WTC11 (cell line): ENCODE measurements around the gene AZU1. TPM values are rescaled to one million over a fixed set of nuclear protein-coding genes. Genes with fewer than 3 reads are reported as not detected.

Source experiments
- ATAC-seq: fragments of 200-7000 bp; cut with Tn5 transposase; 2 replicates; pipeline ENCODE4 v1.10.0; 2021; ENCODE audit warnings: mild to moderate bottlenecking, moderate library complexity
- CTCF ChIA-PET: fragments of 300-600 bp; sonication (Branson Sonifier 250); formaldehyde crosslinking; loops from one replicate; lab custom pipeline; 2021; ENCODE audit warnings: antibody characterized with exemption; lab: Charles Lee
- POLR2A ChIA-PET: fragments of 350-600 bp; sonication (Branson Sonifier 250); formaldehyde crosslinking; loops from one replicate; lab custom pipeline; 2021; ENCODE audit warnings: antibody characterized with exemption; lab: Charles Lee
- DNase-seq: peaks from one replicate; pipeline ENCODE4 v3.0.0; 2021; ENCODE audit warnings: low spot score
- H3K27ac Mint-ChIP-seq: 2 replicates; pipeline ENCODE4 v1.8.0; 2021; ENCODE audit warnings: mixed read lengths
- H3K27me3 Mint-ChIP-seq: 2 replicates; pipeline ENCODE4 v1.8.0; 2021; ENCODE audit warnings: low read depth, mild to moderate bottlenecking, moderate library complexity, mixed read lengths
- H3K36me3 Mint-ChIP-seq: 2 replicates; pipeline ENCODE4 v1.8.0; 2021; ENCODE audit warnings: mixed read lengths
- H3K4me1 Mint-ChIP-seq: 2 replicates; pipeline ENCODE4 v1.8.0; 2022; ENCODE audit warnings: mixed read lengths
- H3K4me3 Mint-ChIP-seq: 2 replicates; pipeline ENCODE4 v1.8.0; 2021; ENCODE audit warnings: mild to moderate bottlenecking, moderate library complexity, mixed read lengths
- H3K9me3 Mint-ChIP-seq: 2 replicates; pipeline ENCODE4 v1.8.0; 2021; ENCODE audit warnings: mixed read lengths
- AFF4 ChIP-seq: sonication (generic); formaldehyde crosslinking; IDR thresholded peaks from 2 replicates; pipeline ENCODE4 v1.8.1; 2023; ENCODE audit warnings: mild to moderate bottlenecking, missing genetic modification reagents, borderline replicate concordance
- ATF1 ChIP-seq: sonication (generic); formaldehyde crosslinking; IDR thresholded peaks from 2 replicates; pipeline ENCODE4 v1.8.1; 2023; ENCODE audit warnings: mild to moderate bottlenecking, moderate library complexity, missing genetic modification reagents
- ATF2 ChIP-seq: sonication (generic); formaldehyde crosslinking; IDR thresholded peaks from 2 replicates; pipeline ENCODE4 v1.8.1; 2022; ENCODE audit warnings: low read depth, missing genetic modification reagents, borderline replicate concordance
- EMX1 ChIP-seq: fragments of 250-450 bp; sonication (Bioruptor Pico); IDR thresholded peaks from 2 replicates; pipeline ENCODE4 v1.8.0; 2021; ENCODE audit warnings: mild to moderate bottlenecking
- FOXJ3 ChIP-seq: sonication (generic); formaldehyde crosslinking; IDR thresholded peaks from 2 replicates; pipeline ENCODE4 v1.9.0; 2021; ENCODE audit warnings: missing genetic modification reagents, mild to moderate bottlenecking, borderline replicate concordance
- GRHL2 ChIP-seq: fragments of 250-450 bp; sonication (Bioruptor Pico); IDR thresholded peaks from 2 replicates; pipeline ENCODE4 v1.8.0; 2022; ENCODE audit warnings: mild to moderate bottlenecking, moderate library complexity; ENCODE audit not compliant: insufficient replicate concordance, severe bottlenecking
- NFATC4 ChIP-seq: fragments of 250-450 bp; sonication (Bioruptor Pico); IDR thresholded peaks from 2 replicates; pipeline ENCODE4 v1.9.0; 2021; ENCODE audit warnings: mild to moderate bottlenecking
- NFE2L1 ChIP-seq: sonication (generic); formaldehyde crosslinking; IDR thresholded peaks from 2 replicates; pipeline ENCODE4 v1.8.1; 2023; ENCODE audit warnings: missing genetic modification reagents
- NFYB ChIP-seq: sonication (generic); formaldehyde crosslinking; conservative IDR thresholded peaks from 2 replicates; pipeline ENCODE4 v1.8.0; 2022; ENCODE audit warnings: low read depth, missing genetic modification reagents
- NR1H2 ChIP-seq: sonication (generic); formaldehyde crosslinking; IDR thresholded peaks from 2 replicates; pipeline ENCODE4 v1.9.0; 2021; ENCODE audit warnings: mild to moderate bottlenecking, moderate library complexity, missing genetic modification reagents
- NR3C1 ChIP-seq: sonication (generic); formaldehyde crosslinking; conservative IDR thresholded peaks from 2 replicates; pipeline ENCODE4 v1.8.1; 2023; ENCODE audit warnings: low read depth, mild to moderate bottlenecking, missing genetic modification reagents
- PRDM15 ChIP-seq: sonication (generic); formaldehyde crosslinking; IDR thresholded peaks from 2 replicates; pipeline ENCODE4 v1.8.0; 2022; ENCODE audit warnings: missing genetic modification reagents
- SMAD3 ChIP-seq: sonication (generic); formaldehyde crosslinking; IDR thresholded peaks from 2 replicates; pipeline ENCODE4 v1.8.0; 2022; ENCODE audit warnings: missing genetic modification reagents, mild to moderate bottlenecking, borderline replicate concordance
- SOX15 ChIP-seq: fragments of 250-450 bp; sonication (Bioruptor Pico); IDR thresholded peaks from 2 replicates; pipeline ENCODE4 v1.9.0; 2021; ENCODE audit warnings: mild to moderate bottlenecking
- TCF7 ChIP-seq: sonication (generic); formaldehyde crosslinking; IDR thresholded peaks from 2 replicates; pipeline ENCODE4 v1.8.0; 2022; ENCODE audit warnings: mild to moderate bottlenecking, low read depth, missing genetic modification reagents, moderate library complexity
- ZNF232 ChIP-seq: sonication (generic); formaldehyde crosslinking; IDR thresholded peaks from 2 replicates; pipeline ENCODE4 v1.8.0; 2022; ENCODE audit warnings: mild to moderate bottlenecking, missing genetic modification reagents
- ZNF317 ChIP-seq: sonication (generic); formaldehyde crosslinking; IDR thresholded peaks from 2 replicates; pipeline ENCODE4 v1.8.1; 2023; ENCODE audit warnings: low read depth, mild to moderate bottlenecking, moderate library complexity, missing genetic modification reagents, borderline replicate concordance
- ZNF512 ChIP-seq: sonication (generic); formaldehyde crosslinking; IDR thresholded peaks from 2 replicates; pipeline ENCODE4 v1.8.1; 2022; ENCODE audit warnings: missing genetic modification reagents, borderline replicate concordance
- ZNF532 ChIP-seq: fragments of 250-450 bp; sonication (Bioruptor Pico); IDR thresholded peaks from 2 replicates; pipeline ENCODE4 v1.9.0; 2021; ENCODE audit warnings: mild to moderate bottlenecking, borderline replicate concordance
- ZSCAN18 ChIP-seq: fragments of 250-450 bp; sonication (Bioruptor Pico); IDR thresholded peaks from 2 replicates; pipeline ENCODE4 v2.1.2; 2022; ENCODE audit warnings: mild to moderate bottlenecking, moderate library complexity
- total RNA-seq: library from RNA; stranded (reverse); gene quantifications from 3 replicates; pipeline ENCODE4 v1.2.3, GENCODE V29; 2021

AZU1 gene
- total RNA-seq, 1 experiment from 2014 or later = 1.2 TPM

- Mint-ChIP-seq H3K4me1 (peaks cover 40% of the 10 kb centered on the region), H3K4me3 (no peak overlapping the region), H3K36me3 (no peaks in the 10 kb centered on the region)
- no peak for DNase-seq
- CTCF ChIA-PET = no interaction called here
- no peak for ATAC-seq
- TF ChIP-seq ZNF512 (CRISPR knock-in tag) (no peak), NR1H2 (CRISPR knock-in tag) (no peak), AFF4 (CRISPR knock-in tag) (no peak), TCF7 (CRISPR knock-in tag) (no peak), ZNF317 (CRISPR knock-in tag) (no peak), ZNF532 (CRISPR knock-in tag) (no peak), NFATC4 (CRISPR knock-in tag) (no peak), NR3C1 (CRISPR knock-in tag) (no peak)
- TF ChIP-seq, all 79 proteins: peak for 0
- H3K27me3 Mint-ChIP-seq = no peaks in the 10 kb centered on the region
- no peaks in the 10 kb centered on the region for H3K9me3 Mint-ChIP-seq
- POLR2A ChIA-PET = no interaction called here
- H3K27ac Mint-ChIP-seq = no peak overlapping the region
Observed at GRCh38 chr19:787536-787935, 40.1 kb upstream of the AZU1 start.

- peak overlapping the region; percentile 89 for H3K27ac Mint-ChIP-seq
- ATAC-seq (no peak; the same call in 1 of the 2 replicates), DNase-seq (no peak)
- no peak overlapping the region for H3K4me3 Mint-ChIP-seq
- no peaks in the 10 kb centered on the region for H3K36me3 Mint-ChIP-seq
- ChIA-PET CTCF (interaction anchor here (0.6 to 2.3 kb wide), 3 partner anchors 16 to 270 kb away, joined by 4 to 9 read pairs (median 7); no protein-coding TSS in a partner anchor), POLR2A (no interaction called here)
- H3K4me1 Mint-ChIP-seq = peaks cover 35% of the 10 kb centered on the region
- H3K9me3 Mint-ChIP-seq = no peaks in the 10 kb centered on the region
- no peaks in the 10 kb centered on the region for H3K27me3 Mint-ChIP-seq
- TF ChIP-seq GRHL2 (CRISPR knock-in tag) = no peak
- no peak for TF ChIP-seq SOX15 (CRISPR knock-in tag)
- TF ChIP-seq EMX1 (CRISPR knock-in tag) = no peak
- no peak for TF ChIP-seq ZNF232 (CRISPR knock-in tag)
- TF ChIP-seq PRDM15 (CRISPR knock-in tag) = no peak
- no peak for TF ChIP-seq ZSCAN18 (CRISPR knock-in tag)
- TF ChIP-seq ATF1 (CRISPR knock-in tag) = no peak
- no peak for TF ChIP-seq NFE2L1 (CRISPR knock-in tag)
- no peak for TF ChIP-seq NFYB
- no peak for TF ChIP-seq FOXJ3 (CRISPR knock-in tag)
- no peak for TF ChIP-seq ATF2 (CRISPR knock-in tag)
- no peak for TF ChIP-seq SMAD3 (CRISPR knock-in tag)
Observed at GRCh38 chr19:788686-788982, 39.0 kb upstream of the AZU1 start.
